ENCODE data around the gene PDE10A. TPM values are rescaled to one million over a fixed set of nuclear protein-coding genes. Genes with fewer than 3 reads are reported as not detected.

Gene PDE10A
- total RNA-seq, 2 donors from 2014 or later, result 0.85 to 2.2 TPM

DNA sequence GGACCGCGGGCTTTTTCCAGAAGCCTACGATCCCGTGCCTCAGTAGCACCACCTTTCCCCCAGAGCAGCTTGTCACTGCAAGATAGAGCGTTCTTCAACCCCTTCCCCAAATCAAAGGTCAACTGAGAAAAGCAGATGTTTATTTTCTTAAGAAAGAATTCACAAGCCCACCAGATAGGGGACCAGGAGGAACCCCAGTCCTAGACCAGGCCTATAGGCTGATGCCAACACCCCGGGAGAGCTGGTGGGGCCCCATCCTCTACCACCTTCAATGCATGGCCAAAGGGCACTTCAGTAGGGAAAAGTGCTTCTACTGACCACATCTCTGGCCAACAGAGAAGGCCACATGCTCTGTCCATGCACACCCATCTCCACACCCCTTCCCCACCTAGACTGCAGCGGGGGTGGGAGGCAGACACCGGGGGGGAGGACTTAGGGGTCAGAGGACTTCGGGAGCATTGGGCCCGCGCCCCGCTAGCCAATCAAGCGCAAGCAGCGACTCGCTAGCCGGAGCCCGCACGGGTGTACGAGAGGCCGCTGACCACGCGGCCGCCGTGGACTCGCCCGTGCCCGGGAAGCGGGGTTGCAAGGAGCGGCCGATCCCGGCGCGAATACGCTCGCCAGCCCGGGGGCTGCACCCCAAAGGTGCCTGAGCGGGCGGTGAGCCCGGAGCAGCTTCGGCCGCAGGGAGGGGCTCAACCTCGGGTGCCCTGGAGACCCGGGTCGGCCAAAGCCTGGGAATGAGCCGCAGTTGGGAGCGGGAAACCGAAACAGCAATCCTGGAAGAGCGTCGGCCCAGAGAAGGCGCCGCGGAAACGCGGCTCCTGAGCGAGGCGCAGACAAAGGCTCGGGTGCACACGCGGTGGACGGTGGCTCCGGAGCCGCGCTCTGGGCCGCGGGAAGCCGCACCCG lies 2.8 kb downstream of the PDE10A start:
- ATAC-seq, result no peak
- no peak for DNase-seq
- intact Hi-C loops (cut with DNase I, micrococcal nuclease), result no loop called here

DNA sequence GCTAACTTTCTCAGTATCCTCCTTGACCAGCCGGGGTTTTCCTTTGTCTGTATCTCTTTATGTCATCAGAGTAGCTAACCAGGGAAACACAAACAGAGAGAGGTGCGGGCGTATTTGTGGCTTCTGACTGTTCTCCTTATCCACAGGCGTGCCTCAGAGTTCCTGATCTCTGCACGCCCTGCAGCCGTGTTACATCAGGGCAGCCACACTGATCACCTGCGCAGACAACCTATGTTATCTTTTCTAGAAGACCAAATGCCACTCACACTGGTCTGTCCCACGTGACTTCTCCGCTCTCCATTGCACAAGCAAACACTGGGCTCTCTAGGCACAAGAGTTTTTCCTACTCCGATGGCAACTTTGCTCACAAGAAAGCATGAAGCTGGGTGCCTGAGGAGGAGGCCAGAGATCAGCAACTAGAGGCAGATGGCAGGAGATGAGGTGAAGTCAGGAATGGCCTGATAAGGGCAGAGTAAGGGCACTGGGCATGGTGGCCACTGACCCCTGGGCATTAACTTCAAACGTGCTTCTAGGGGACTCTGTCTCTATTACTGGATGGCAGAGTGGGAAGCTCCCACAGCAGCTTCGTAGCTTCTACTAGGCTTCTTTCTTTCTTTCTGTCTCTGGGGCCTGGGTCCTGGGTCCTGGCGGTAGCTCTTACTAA lies 4.5 kb downstream of the PDE10A start:
- ATAC-seq (no peak), DNase-seq (no peak)
- intact Hi-C loops (cut with DNase I, micrococcal nuclease), result no loop called here

DNA sequence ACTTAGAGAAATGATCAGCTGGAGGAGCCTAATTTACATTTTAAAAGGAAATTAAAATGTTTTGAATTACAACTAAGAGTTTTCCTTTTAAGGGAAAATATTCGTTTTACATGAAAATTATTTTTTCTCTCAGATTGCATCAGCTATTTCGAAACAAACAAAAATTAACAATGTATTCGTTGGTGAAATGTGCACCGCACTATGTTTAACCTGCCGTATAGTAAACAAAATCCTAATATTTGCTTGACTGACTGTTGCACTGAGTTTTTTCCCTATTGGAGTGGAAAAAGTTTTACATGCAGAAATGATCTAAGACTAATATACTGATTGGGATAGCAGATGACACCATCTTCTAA lies 5.7 kb downstream of the PDE10A start:
- intact Hi-C loops (cut with DNase I, micrococcal nuclease), result no loop called here
- DNase-seq (no peak), ATAC-seq (no peak)

DNA sequence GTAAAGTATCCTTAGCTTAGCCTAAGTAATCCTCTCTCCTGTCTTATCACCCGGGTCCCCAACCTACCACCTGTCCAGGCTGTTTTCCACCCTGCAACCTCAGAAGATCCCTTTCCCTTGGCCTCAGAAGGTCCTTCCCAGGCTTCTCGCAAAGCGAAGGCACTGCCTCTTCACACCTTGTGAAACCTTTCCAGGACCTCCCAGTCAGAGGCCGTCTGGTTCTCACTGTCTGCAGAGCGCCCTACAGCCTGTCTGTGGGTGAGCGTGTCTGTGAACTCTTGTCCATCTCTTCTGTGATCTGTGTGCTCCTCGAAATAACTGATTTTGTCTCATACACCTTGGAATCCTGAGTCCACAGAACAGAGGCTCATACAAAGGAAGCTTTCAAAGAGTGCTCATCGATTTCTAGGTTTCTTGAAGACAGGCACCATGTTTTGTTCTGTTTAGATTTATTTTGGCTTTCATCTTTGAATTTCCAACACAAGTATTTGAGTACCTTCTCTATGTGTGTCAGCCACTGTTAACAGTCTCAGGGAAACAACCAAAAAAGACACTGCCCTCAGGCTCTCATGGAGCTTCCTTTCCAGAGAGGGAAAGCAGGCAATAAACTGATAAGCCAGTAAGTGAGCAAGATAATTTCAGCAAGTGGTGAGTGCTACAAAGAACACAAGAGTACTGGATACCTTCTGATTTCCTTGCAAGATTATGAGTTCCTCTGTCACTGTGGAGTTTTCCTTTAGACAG lies 6.3 kb downstream of the PDE10A start:
- DNase-seq (no peak), ATAC-seq (no peak)
- intact Hi-C loops (cut with DNase I, micrococcal nuclease), result no loop called here

DNA sequence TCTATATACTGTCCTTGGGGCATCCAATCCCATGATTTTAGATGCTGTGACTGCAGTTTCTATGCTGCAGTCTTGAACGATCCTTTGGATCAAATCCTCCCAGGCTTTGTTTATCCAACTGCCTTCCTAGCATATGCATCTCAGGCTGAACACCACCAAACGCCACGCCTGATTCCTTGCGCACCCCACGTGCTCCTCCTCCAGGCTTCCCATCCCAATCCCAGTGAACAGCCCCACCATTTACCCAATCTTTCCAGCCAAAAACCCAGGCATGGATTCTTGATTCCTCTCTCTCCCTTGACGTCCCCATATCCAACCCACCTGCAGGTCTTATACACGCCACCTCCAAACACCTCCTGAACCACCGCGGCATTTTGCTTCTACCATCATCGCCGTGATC lies 7.8 kb downstream of the PDE10A start:
- intact Hi-C loops (cut with DNase I, micrococcal nuclease), result no loop called here
- no peak for DNase-seq
- ATAC-seq, result no peak

DNA sequence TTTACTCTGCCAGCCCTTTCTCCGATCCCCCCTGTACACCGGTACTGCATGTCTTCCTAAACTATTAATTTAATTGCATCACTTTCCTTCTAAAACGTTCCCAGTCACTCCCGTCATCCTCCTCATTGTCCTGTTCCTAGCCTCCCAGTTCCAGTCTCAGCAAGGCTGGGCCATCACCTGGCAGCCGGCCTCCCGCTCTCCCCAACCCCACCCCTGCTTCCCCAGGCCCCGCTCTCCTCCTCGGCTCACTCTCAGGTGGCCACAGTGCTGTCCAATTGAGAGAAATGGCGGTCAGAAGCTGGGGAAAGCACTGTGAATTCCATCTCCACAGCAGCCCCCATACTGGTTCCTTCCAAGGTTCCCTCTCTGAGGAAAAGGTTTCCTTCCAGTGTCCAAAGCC lies 8.9 kb downstream of the PDE10A start:
- DNase-seq (no peak), ATAC-seq (no peak)
- intact Hi-C loops (cut with DNase I, micrococcal nuclease), result no loop called here

DNA sequence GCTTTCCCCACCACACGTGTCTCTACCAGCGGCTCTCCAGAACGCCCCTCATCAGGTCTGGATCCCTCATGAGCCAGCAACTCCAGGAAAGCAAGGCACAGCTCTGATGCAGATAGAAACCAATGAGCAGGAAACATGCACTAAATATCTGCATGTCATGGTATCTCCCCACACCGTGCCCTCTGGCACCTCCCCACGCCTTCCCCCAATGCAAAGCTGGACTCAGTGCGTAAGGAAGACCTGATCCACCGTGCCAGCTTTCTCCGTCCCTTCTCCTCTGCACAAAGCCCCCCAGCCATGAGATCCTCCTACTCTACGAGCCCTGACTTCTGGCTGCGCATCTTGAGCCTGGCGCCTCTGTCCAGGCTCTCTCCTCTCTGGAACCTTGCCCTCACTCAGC lies 9.4 kb downstream of the PDE10A start:
- intact Hi-C loops (cut with DNase I, micrococcal nuclease), result no loop called here
- ATAC-seq, result no peak

DNA sequence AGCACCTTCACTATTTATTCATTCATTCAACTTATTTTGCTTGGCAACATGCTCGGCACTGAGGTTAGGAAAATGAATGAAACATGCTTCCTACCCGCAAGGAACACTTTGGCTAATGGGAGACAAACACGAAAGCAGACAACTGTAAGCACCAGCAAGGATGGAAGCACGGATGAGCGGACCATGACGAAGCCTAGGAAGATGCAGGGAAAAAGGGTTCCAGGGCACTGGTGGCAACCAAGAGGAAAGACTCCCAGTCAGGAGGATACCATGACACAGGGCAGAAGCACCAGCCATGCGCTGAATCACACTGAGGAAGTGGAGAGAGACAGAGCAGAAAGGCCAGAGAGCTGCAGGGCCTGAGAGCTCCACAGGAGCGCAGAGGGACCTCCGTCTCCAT lies 9.8 kb downstream of the PDE10A start:
- DNase-seq, result no peak
- ATAC-seq, result no peak
- intact Hi-C loops (cut with DNase I, micrococcal nuclease), result no loop called here

More for the DNA sequence above, 9.4 kb downstream of the PDE10A start:
- DNase-seq, result no peak

DNA sequence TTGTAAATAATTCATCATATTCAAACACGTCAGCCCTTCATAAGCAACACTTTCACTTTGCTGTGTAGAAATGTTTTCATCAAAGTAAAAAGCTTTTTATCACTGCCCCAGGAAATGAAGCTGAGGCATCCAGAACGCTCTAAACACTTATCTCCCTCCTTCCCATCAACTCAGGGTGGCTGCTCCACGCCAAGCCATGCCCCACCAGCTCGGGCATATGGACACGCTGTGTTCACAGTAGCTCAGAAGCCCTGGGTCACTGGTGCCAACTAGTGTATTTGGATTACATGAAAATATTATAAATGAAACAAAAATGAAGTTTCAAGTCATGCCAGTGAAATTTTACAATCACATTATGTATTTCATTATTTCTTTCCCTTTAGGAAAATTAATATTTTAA lies 10.3 kb downstream of the PDE10A start:
- DNase-seq, result no peak
- intact Hi-C loops (cut with DNase I, micrococcal nuclease), result no loop called here

DNA sequence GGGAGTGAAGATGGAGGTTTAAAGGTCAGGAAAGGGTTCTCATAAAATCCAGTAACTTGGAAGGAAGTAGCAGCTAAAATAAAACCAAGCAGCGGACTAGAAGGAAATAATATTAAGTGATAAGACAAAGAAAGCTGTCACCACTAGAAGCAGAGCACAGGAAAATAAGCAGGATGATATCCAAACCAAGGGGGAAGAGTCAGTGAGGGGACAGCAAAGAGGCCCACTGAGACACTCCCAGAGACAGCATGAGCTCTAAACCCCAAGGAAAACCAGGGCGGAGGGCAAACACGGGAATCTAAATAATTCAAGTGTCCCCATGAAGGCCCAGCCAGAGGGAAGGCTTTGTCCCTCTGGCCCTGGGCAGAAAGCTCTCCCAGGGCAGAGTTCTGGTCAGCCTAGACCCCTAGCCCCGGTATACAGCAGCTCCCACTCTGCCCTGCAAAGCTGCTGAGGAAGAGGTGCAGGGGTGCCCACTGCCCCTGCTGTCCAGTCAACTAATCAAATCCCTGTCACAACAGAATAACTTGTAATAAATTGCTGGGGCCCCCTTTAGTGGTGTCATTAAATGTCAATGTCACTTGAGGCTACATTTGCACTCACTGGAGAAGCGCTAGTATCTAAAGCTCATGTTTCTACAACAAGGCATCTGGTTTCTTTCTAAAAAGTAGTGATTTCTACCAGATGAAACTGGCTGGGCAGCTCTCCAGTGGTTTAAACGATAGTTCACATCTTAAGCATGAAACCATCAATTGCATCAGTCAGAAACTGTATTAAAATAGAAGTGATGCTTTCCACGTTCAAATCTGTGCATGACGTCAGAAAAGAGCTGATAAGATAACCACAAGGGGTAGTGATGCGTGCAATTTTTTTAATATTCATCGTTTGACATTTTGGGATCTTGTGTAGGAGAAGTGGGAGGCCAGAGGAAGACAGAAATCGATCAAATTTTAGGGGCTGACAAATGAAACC lies 13.6 kb downstream of the PDE10A start:
- DNase-seq (no peak), ATAC-seq (no peak)
- intact Hi-C loops (cut with DNase I, micrococcal nuclease), result no loop called here

More for the DNA sequence above, 10.3 kb downstream of the PDE10A start:
- ATAC-seq, result no peak

DNA sequence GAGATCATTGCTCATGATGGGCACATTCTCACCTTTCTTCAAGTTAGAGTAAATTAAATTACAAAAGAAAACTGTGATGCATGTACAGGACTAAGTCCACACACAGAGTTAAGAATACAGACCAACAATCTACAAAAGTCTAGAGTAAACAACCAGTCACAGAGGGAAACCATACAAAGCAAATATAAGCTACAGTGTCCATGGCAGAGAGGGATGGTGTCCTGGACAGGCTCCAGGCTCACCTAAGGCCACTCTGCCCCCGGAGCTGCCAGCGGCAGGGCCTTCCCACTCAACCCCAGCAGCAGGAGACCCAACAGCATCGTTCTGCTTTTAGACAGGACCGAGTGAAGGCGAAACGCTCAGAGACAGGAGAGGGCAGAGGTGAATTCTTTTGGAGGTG lies 16.0 kb downstream of the PDE10A start:
- intact Hi-C loops (cut with DNase I, micrococcal nuclease), result no loop called here
- DNase-seq (no peak), ATAC-seq (no peak)

DNA sequence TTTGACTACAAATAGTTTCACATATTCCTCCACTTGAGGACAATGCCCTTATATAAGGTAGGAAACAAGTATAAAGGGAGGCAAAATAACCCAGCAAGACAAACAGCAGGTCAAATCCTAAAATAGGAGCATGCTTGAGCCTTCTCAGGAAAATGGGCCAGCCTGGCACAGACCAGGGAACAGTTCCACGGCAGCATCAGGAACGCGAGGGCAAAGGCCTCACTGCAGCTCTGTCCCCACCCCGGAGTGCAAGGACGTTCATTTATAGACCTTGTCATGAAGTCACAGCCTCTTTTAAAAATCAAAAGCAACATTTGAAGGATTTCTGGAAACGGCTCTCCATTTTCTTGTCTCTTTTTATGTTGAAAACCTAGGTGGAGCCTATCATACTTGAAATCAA lies 17.1 kb downstream of the PDE10A start:
- intact Hi-C loops (cut with DNase I, micrococcal nuclease), result no loop called here
- DNase-seq (no peak), ATAC-seq (no peak)

DNA sequence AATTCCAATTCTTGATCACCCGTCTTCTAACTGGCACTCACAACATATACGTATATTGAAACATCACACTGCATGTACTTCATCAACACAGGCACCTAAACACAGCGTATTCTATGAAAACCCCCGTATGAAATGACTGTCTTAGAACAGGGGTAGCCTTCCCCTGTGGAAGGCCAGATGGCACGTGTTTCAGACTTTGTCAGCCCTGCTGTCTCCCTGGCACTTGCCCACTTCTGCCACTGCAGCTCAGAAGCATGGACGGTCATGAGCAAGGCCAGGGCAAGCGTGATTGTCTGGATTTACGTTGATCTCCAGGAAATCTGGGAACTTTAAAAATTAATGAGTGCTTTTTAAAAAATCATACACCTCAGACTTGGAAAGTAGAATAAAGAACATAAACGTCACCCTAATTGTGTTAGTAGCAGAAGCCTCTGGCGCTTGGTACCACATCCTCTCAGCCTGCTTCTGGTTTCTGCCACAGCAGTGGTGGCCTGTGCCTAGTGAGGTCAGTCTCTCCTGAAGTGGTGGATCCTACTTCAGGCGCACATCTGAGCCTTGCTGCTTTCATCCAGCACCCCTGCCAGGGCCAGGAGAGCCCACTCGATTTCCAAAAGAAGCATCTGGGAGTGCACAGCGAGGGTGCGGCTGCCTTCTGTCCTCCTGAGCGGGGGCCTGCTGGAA lies 18.3 kb downstream of the PDE10A start:
- no peak for DNase-seq
- intact Hi-C loops (cut with DNase I, micrococcal nuclease), result no loop called here
- no peak for ATAC-seq

DNA sequence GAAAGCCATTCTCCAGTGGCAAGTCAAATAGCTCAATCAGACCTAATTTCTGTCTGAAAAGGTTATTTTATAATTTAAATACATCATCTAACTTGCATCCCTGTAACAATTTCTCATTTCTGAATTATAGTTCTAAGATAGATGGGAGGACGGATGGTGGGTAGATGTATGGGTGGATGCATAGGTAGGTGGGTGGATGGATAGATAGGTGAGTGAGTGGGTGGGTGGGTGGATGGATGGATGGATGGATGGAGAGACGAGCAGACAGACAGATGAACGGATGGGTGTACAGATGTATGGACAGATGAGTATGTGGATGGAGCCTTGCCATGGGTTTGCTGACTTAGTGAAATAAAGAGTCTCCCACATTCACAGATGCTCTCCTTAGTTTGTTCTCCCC lies 20.0 kb downstream of the PDE10A start:
- intact Hi-C loops (cut with DNase I, micrococcal nuclease), result no loop called here
- ATAC-seq (no peak), DNase-seq (no peak)

DNA sequence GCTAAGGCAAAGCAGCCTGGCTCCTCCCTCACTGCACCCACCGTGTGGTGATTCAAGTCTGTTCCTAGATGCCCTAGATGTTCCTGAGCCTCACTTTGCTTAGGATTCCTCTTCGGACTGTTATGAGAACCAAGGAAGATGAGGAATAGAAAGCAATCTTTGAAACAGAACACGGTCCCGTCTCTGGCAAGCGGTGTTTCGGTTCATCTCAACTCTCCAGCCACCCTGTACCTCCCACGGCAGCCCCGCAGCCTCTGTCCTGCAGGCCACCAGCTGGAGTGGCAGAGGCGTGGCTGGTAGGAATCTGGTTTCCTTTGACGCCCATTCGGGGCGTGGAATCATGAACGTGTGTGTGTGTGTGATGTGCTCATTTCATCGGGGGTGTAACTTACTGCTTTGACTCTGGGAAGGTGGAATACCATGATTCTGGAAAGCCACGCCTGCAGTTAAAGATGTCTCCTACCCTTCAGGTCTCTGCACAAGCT lies 21.3 kb downstream of the PDE10A start:
- intact Hi-C loops (cut with DNase I, micrococcal nuclease), result no loop called here
- DNase-seq, result no peak

DNA sequence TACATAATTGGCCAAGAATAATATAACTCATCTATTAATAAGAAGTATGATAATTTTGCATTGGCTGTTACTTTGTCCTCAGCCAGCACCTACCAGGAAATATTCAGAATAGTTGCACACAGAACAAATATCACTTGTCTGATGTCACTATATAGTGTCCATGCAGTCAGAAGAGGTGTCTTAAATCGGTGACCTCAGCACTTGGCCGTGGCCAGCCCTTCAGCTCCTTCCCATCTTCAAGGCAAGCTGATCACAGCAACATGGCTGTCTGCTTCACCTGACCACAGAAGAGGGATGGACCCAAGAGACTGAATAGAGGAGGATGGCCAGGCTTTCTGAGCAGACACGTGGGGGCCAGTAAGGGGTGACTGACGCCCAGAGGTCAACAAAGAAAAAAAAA lies 22.2 kb downstream of the PDE10A start:
- DNase-seq, result no peak
- intact Hi-C loops (cut with DNase I, micrococcal nuclease), result no loop called here
- ATAC-seq, result no peak

More for the DNA sequence above, 21.3 kb downstream of the PDE10A start:
- no peak for ATAC-seq

DNA sequence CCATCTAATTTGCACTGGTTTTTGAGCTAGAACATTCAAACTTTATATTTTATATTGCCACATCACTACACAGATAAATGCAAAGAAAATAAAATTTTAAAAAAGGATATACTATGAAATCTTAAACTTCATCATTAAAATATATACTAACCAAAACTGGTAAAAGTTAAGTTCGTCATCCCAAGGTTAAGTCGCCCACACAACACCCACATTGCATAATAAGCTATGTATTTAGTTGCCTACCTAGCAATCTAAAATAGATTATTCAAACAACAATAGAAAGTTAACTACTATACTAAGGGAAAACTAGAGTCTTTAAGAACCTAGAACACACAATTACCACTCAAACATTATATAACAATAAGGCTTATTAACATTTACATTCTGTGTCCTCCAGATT lies 24.5 kb downstream of the PDE10A start:
- no peak for DNase-seq
- intact Hi-C loops (cut with DNase I, micrococcal nuclease), result no loop called here
- ATAC-seq, result no peak

DNA sequence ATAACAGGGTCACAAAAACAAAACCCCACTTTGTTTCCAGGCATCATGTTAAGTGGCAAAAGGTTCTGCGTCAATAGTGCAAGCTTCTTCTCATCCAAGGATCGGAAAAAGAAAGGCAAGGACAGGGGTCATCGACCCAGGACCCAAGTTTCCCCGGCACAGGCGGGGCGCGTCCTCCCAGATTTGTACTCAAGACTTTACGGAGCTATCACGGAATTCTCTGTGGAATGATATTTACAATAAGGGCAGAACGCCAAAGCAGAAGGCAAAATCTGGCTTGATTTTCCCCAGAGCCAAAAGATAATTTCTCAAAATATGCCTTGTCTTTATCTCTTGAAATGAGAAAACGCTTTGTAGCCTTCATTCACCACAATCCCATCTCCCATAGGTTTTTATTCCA lies 25.5 kb downstream of the PDE10A start:
- DNase-seq (no peak), ATAC-seq (no peak)
- intact Hi-C loops (cut with DNase I, micrococcal nuclease), result no loop called here
